ENCODE results near the gene SC5D. TPM values are rescaled to one million over a fixed set of nuclear protein-coding genes. Genes with fewer than 3 reads are reported as not detected.

The SC5D gene
- total RNA-seq, 1 experiment from 2014 or later: 34.7 TPM

- TF ChIP-seq CTCF (IDR thresholded peaks at IDR 0.05; ENCODE audit: unreplicated experiment): no peak
- intact Hi-C loops (cut with micrococcal nuclease; ENCODE audit: unreplicated experiment): no loop called here
- CTCF ChIA-PET: no interaction called here
- Mint-ChIP-seq H3K4me1 (ENCODE audit: low read depth, unreplicated experiment) (peaks cover 10% of the 10 kb centered on the region), H3K9me3 (ENCODE audit: low read depth, unreplicated experiment) (no peaks in the 10 kb centered on the region), H3K27me3 (ENCODE audit: unreplicated experiment) (peaks cover 22% of the 10 kb centered on the region), H3K36me3 (ENCODE audit: insufficient read depth, unreplicated experiment) (no peaks in the 10 kb centered on the region), H3K4me3 (ENCODE audit: low read depth, unreplicated experiment) (no peak overlapping the region), H3K27ac (ENCODE audit: unreplicated experiment) (no peak overlapping the region)
- no peak for DNase-seq
- no TSS peak for BruUV-seq (replicated peaks)
Observed at GRCh38 chr11:121254756-121255155, 37.8 kb upstream of the SC5D start.

GRCh38 chr11:121255473-121256125 lies 37.0 kb upstream of the SC5D start:
- Mint-ChIP-seq H3K4me1 (ENCODE audit: low read depth, unreplicated experiment) (peaks cover 10% of the 10 kb centered on the region), H3K4me3 (ENCODE audit: low read depth, unreplicated experiment) (no peak overlapping the region), H3K27ac (ENCODE audit: unreplicated experiment) (no peak overlapping the region), H3K27me3 (ENCODE audit: unreplicated experiment) (peaks cover 28% of the 10 kb centered on the region), H3K9me3 (ENCODE audit: low read depth, unreplicated experiment) (no peaks in the 10 kb centered on the region), H3K36me3 (ENCODE audit: insufficient read depth, unreplicated experiment) (no peaks in the 10 kb centered on the region)
- no peak for DNase-seq
- TF ChIP-seq CTCF (IDR thresholded peaks at IDR 0.05; ENCODE audit: unreplicated experiment): no peak
- intact Hi-C loops (cut with micrococcal nuclease; ENCODE audit: unreplicated experiment): no loop called here
- CTCF ChIA-PET: no interaction called here
- no TSS peak for BruUV-seq (replicated peaks)

- DNase-seq: no peak
- Mint-ChIP-seq H3K27me3 (ENCODE audit: unreplicated experiment) (peaks cover 45% of the 10 kb centered on the region), H3K4me1 (ENCODE audit: low read depth, unreplicated experiment) (peaks cover 10% of the 10 kb centered on the region), H3K27ac (ENCODE audit: unreplicated experiment) (no peak overlapping the region), H3K36me3 (ENCODE audit: insufficient read depth, unreplicated experiment) (no peaks in the 10 kb centered on the region), H3K4me3 (ENCODE audit: low read depth, unreplicated experiment) (no peak overlapping the region), H3K9me3 (ENCODE audit: low read depth, unreplicated experiment) (no peaks in the 10 kb centered on the region)
- no peak for TF ChIP-seq CTCF (IDR thresholded peaks at IDR 0.05; ENCODE audit: unreplicated experiment)
- intact Hi-C loops (cut with micrococcal nuclease; ENCODE audit: unreplicated experiment): no loop called here
- BruUV-seq (replicated peaks): no TSS peak
- CTCF ChIA-PET: no interaction called here
Observed at GRCh38 chr11:121257289-121257688, 35.3 kb upstream of the SC5D start.

- Mint-ChIP-seq H3K4me3 (ENCODE audit: low read depth, unreplicated experiment) (no peak overlapping the region), H3K27ac (ENCODE audit: unreplicated experiment) (no peak overlapping the region), H3K36me3 (ENCODE audit: insufficient read depth, unreplicated experiment) (no peaks in the 10 kb centered on the region), H3K4me1 (ENCODE audit: low read depth, unreplicated experiment) (peaks cover 10% of the 10 kb centered on the region), H3K9me3 (ENCODE audit: low read depth, unreplicated experiment) (peaks cover under 1% of the 10 kb centered on the region), H3K27me3 (ENCODE audit: unreplicated experiment) (peaks cover 51% of the 10 kb centered on the region)
- intact Hi-C loops (cut with micrococcal nuclease; ENCODE audit: unreplicated experiment): no loop called here
- TF ChIP-seq CTCF (IDR thresholded peaks at IDR 0.05; ENCODE audit: unreplicated experiment): no peak
- CTCF ChIA-PET: no interaction called here
- no TSS peak for BruUV-seq (replicated peaks)
- DNase-seq: no peak
Observed at GRCh38 chr11:121257976-121258375, 34.6 kb upstream of the SC5D start.
